PC-9 (cell line): Measurements from ENCODE around the gene ANO1. TPM values are rescaled to one million over a fixed set of nuclear protein-coding genes. Genes with fewer than 3 reads are reported as not detected.

Experiments used
- BruUV-seq: library from RNA; stranded (reverse); fragments of 400-500 nt; replicated peaks from 2 replicates; lab custom pipeline; 2021; lab: Mats Ljungman, UMichigan
- CTCF ChIA-PET: fragments of 300-600 bp; sonication (Branson Sonifier 250); formaldehyde crosslinking; loops from one replicate; lab custom pipeline; 2022; ENCODE audit warnings: antibody characterized with exemption; lab: Charles Lee
- POLR2A ChIA-PET: fragments of 300-600 bp; sonication (Branson Sonifier 250); formaldehyde crosslinking; loops from one replicate; lab custom pipeline; 2022; ENCODE audit warnings: antibody characterized with exemption; ENCODE audit not compliant: unreplicated experiment; lab: Charles Lee
- DNase-seq, 2 experiments: peaks; one replicate each; pipeline versions ENCODE4 v3.0.0 to v3.0.0-alpha.2; 2015 to 2022; ENCODE audit warnings: mixed read lengths in 1 of 2
- H2AFZ ChIP-seq: fragments of 200-600 bp; sonication (generic); 2 replicates; pipeline ENCODE4 v1.8.1; 2017; ENCODE audit warnings: antibody characterized with exemption
- H3F3A ChIP-seq: fragments of 200-600 bp; sonication (generic); 2 replicates; pipeline ENCODE4 v1.8.1; 2017; ENCODE audit warnings: antibody characterized with exemption, mild to moderate bottlenecking, low read depth; ENCODE audit not compliant: insufficient read depth
- H3K27ac ChIP-seq: fragments of 200-600 bp; sonication (generic); 2 replicates; pipeline ENCODE4 v1.6.1; 2016; ENCODE audit warnings: mixed run types
- H3K27me3 ChIP-seq: fragments of 200-600 bp; sonication (generic); 2 replicates; pipeline ENCODE4 v1.6.1; 2016; ENCODE audit warnings: low read depth, mixed run types; ENCODE audit not compliant: insufficient read depth
- H3K36me3 ChIP-seq: fragments of 200-600 bp; sonication (generic); 2 replicates; pipeline ENCODE4 v1.6.1; 2016; ENCODE audit warnings: low read depth, mixed run types
- H3K4me1 ChIP-seq: fragments of 200-600 bp; sonication (generic); replicated peaks from 2 replicates; pipeline ENCODE4 v1.6.1; 2016; ENCODE audit warnings: mixed run types; ENCODE audit not compliant: insufficient read depth
- H3K4me2 ChIP-seq: fragments of 200-600 bp; sonication (generic); 2 replicates; pipeline ENCODE4 v1.6.1; 2017; ENCODE audit warnings: mixed run types
- H3K4me3 ChIP-seq: fragments of 200-600 bp; sonication (generic); 2 replicates; pipeline ENCODE4 v1.6.1; 2016; ENCODE audit warnings: mixed run types
- H3K79me2 ChIP-seq: fragments of 200-600 bp; sonication (generic); 2 replicates; pipeline ENCODE4 v1.6.1; 2017; ENCODE audit warnings: low read depth, mixed run types
- H3K9me2 ChIP-seq: fragments of 200-600 bp; sonication (generic); 2 replicates; pipeline ENCODE4 v1.8.1; 2017; ENCODE audit warnings: mild to moderate bottlenecking; ENCODE audit not compliant: insufficient read depth
- H3K9me3 ChIP-seq: fragments of 200-600 bp; sonication (generic); 2 replicates; pipeline ENCODE4 v1.8.1; 2016; ENCODE audit warnings: low read depth; ENCODE audit not compliant: insufficient read depth
- H4K20me1 ChIP-seq: fragments of 200-600 bp; sonication (generic); 2 replicates; pipeline ENCODE4 v1.8.1; 2017; ENCODE audit not compliant: insufficient read depth
- CTCF ChIP-seq: fragments of 200-600 bp; sonication (generic); conservative IDR thresholded peaks from 2 replicates; pipeline ENCODE4 v1.6.1; 2017; ENCODE audit warnings: mixed run types, antibody characterized with exemption, mild to moderate bottlenecking, moderate library complexity
- EZH2 ChIP-seq: fragments of 200-600 bp; sonication (generic); IDR thresholded peaks from 2 replicates; pipeline ENCODE4 v1.8.0; 2017; ENCODE audit warnings: antibody characterized with exemption, low read depth
- intact Hi-C: fragments of 100-400 bp; cut with micrococcal nuclease; formaldehyde crosslinking; loops from one replicate; pipeline ENCODE4 v1.10.0; 2022; ENCODE audit not compliant: unreplicated experiment
- total RNA-seq: library from RNA; stranded (reverse); gene quantifications from 2 replicates; pipeline ENCODE4 v1.2.3, GENCODE V29; 2021

Gene ANO1
- total RNA-seq, 1 experiment from 2014 or later: 107 TPM

DNA sequence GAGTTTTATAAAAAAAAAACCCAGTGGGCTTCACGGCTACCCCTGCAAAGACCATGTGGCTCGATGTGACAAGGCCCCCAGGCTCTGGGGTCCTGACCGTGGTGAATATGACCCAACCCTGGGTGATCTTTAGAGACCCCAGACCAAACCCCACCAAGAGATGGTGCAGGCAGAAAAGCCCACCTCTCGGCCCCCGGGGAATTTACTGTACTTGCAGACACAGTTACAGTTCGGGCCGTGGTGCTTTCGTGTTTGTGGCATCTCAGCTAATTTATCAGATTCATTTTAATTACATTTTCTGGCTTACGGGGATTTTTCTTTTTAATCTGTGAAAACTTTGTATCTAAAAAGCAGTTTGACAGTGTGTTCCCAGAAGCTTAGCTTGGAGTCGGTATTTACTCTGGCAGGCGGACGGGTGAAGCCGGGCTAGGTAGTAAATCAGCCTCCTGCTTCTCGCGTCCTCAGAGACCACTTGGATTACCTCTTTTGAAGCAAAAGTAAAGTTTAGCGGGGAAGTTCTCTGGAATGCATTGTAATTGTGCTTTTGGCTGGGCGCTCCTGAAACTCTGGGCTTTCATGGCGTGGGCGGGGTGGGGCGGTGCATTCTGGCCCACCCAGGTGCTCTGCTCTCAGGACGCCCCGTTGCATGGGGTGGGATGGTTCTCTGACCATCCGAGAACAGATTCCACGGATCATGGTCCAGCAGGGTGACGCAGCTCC, 25.3 kb downstream of the ANO1 start:
- H3K27me3 ChIP-seq: no peaks in the 10 kb centered on the region
- H3K27ac ChIP-seq: no peak overlapping the region
- no peaks in the 10 kb centered on the region for H3K9me2 ChIP-seq
- H3K4me2 ChIP-seq: no peak overlapping the region
- CTCF ChIA-PET: no interaction called here
- no peak overlapping the region for H2AFZ ChIP-seq
- TF ChIP-seq CTCF (no peak), EZH2 (no peak)
- H4K20me1 ChIP-seq: peaks cover 74% of the 10 kb centered on the region
- H3K4me3 ChIP-seq: no peak overlapping the region
- no peak for DNase-seq
- no peaks in the 10 kb centered on the region for H3K4me1 ChIP-seq
- POLR2A ChIA-PET: no interaction called here
- peaks cover 67% of the 10 kb centered on the region for H3K79me2 ChIP-seq
- H3F3A ChIP-seq: peaks cover 56% of the 10 kb centered on the region
- no TSS peak for BruUV-seq
- intact Hi-C loops: no loop called here
- H3K36me3 ChIP-seq: peaks cover 76% of the 10 kb centered on the region
- no peaks in the 10 kb centered on the region for H3K9me3 ChIP-seq

DNA sequence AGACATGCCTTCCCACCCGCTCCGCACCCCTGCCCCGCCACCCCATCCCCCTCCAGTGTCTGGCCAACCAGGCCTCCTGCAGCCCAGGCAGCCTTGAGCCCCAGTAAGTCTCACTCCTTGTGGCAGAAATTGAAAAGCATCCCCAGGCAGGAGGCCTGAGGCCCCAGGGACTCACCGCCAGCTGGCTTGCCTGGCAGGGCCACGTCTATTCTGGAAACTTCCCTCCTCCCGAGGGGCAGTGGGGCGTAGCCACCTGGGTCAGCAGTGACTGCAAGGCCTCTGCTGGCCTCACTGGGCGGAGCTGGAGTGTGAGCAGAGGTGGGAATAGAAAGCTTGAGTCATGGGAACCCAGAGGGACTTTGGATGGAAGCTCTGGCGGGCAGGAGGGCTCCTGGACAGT, 26.3 kb downstream of the ANO1 start:
- CTCF ChIA-PET: no interaction called here
- Histone ChIP-seq H3K79me2 (peaks cover 57% of the 10 kb centered on the region), H3K9me2 (no peaks in the 10 kb centered on the region), H3K9me3 (no peaks in the 10 kb centered on the region), H4K20me1 (peaks cover 64% of the 10 kb centered on the region), H3K4me3 (no peak overlapping the region), H3K27ac (no peak overlapping the region), H3K4me2 (no peak overlapping the region), H3K27me3 (no peaks in the 10 kb centered on the region), H3K4me1 (no peaks in the 10 kb centered on the region), H3K36me3 (peaks cover 81% of the 10 kb centered on the region), H3F3A (peaks cover 63% of the 10 kb centered on the region), H2AFZ (no peak overlapping the region)
- DNase-seq: no peak
- no TSS peak for BruUV-seq
- POLR2A ChIA-PET: no interaction called here
- intact Hi-C loops: no loop called here
- TF ChIP-seq EZH2 (no peak), CTCF (no peak)

- Histone ChIP-seq H4K20me1 (peaks cover 59% of the 10 kb centered on the region), H3K4me2 (no peak overlapping the region), H3K79me2 (peaks cover 51% of the 10 kb centered on the region), H3K9me3 (no peaks in the 10 kb centered on the region), H3K9me2 (no peaks in the 10 kb centered on the region), H3K4me3 (no peak overlapping the region), H2AFZ (no peak overlapping the region), H3K27me3 (no peaks in the 10 kb centered on the region), H3K4me1 (no peaks in the 10 kb centered on the region), H3K36me3 (peaks cover 85% of the 10 kb centered on the region), H3K27ac (no peak overlapping the region), H3F3A (peaks cover 65% of the 10 kb centered on the region)
- CTCF ChIA-PET: no interaction called here
- no peak for DNase-seq
- no TSS peak for BruUV-seq
- POLR2A ChIA-PET: no interaction called here
- TF ChIP-seq CTCF (no peak), EZH2 (no peak)
- intact Hi-C loops: no loop called here
Observed at GRCh38 chr11:70104961-70105360, 26.8 kb downstream of the ANO1 start.
